Measurements from ENCODE around the gene BRF1.

GRCh38 chr14:105178069-105178867, 122.5 kb downstream of the BRF1 start:
- TF ChIP-seq, protein P1, sequence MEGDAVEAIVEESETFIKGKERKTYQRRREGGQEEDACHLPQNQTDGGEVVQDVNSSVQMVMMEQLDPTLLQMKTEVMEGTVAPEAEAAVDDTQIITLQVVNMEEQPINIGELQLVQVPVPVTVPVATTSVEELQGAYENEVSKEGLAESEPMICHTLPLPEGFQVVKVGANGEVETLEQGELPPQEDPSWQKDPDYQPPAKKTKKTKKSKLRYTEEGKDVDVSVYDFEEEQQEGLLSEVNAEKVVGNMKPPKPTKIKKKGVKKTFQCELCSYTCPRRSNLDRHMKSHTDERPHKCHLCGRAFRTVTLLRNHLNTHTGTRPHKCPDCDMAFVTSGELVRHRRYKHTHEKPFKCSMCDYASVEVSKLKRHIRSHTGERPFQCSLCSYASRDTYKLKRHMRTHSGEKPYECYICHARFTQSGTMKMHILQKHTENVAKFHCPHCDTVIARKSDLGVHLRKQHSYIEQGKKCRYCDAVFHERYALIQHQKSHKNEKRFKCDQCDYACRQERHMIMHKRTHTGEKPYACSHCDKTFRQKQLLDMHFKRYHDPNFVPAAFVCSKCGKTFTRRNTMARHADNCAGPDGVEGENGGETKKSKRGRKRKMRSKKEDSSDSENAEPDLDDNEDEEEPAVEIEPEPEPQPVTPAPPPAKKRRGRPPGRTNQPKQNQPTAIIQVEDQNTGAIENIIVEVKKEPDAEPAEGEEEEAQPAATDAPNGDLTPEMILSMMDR (conservative IDR thresholded peaks at IDR 0.05 in 1 of 2, IDR thresholded peaks at IDR 0.05 in 1 of 2; ENCODE audit: low read depth in 1 of 2, low read length in 2 of 2), result no peak
- TF ChIP-seq EZH2 (IDR thresholded peaks at IDR 0.05; ENCODE audit: low read length, missing control alignments), result no peak

All from fibroblast of lung (primary cell).